PC-9 (cell line): Measurements from ENCODE around the gene TMEM176B.

Source experiments
- CTCF ChIP-seq: fragments of 200-600 bp; sonication (generic); conservative IDR thresholded peaks from 2 replicates; pipeline ENCODE4 v1.6.1; 2017; ENCODE audit warnings: mixed run types, antibody characterized with exemption, mild to moderate bottlenecking, moderate library complexity
- EZH2 ChIP-seq: fragments of 200-600 bp; sonication (generic); IDR thresholded peaks from 2 replicates; pipeline ENCODE4 v1.8.0; 2017; ENCODE audit warnings: antibody characterized with exemption, low read depth

GRCh38 chr7:150788474-150789269 lies 11.5 kb downstream of the TMEM176B start:
- TF ChIP-seq CTCF (no peak), EZH2 (no peak)
